GM12874 (cell line): Measurements from ENCODE around the gene COL8A2.

ENCODE experiments used
- TF ChIP-seq, protein P1 (sequence below): IDR thresholded peaks from 2 replicates; pipeline ENCODE4 v1.5.1; 2011; ENCODE audit warnings: low read depth, mild to moderate bottlenecking, control low read depth, low read length, moderate library complexity; ENCODE audit not compliant: insufficient read depth

Gene COL8A2

DNA sequence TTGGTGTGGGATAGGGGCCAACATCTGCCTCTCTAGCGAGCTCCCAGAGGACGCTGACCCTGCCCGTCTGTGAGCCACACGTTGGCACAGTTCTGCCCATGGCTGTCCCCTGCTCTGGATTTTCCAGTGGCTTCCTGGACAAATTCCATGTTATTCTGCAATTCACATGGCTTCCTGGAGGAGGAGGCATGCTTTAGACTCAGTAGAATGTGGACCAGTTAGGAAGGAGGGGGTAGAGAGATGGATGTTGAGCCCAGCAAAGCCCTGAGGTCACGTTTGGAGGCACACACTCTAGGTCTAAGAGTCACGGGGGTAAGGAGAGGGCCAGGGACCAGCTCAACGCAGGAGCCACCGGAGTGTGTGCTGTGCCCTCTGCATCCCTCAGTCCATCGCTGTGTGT is 12.2 kb downstream of the COL8A2 start:
- TF ChIP-seq, protein P1, sequence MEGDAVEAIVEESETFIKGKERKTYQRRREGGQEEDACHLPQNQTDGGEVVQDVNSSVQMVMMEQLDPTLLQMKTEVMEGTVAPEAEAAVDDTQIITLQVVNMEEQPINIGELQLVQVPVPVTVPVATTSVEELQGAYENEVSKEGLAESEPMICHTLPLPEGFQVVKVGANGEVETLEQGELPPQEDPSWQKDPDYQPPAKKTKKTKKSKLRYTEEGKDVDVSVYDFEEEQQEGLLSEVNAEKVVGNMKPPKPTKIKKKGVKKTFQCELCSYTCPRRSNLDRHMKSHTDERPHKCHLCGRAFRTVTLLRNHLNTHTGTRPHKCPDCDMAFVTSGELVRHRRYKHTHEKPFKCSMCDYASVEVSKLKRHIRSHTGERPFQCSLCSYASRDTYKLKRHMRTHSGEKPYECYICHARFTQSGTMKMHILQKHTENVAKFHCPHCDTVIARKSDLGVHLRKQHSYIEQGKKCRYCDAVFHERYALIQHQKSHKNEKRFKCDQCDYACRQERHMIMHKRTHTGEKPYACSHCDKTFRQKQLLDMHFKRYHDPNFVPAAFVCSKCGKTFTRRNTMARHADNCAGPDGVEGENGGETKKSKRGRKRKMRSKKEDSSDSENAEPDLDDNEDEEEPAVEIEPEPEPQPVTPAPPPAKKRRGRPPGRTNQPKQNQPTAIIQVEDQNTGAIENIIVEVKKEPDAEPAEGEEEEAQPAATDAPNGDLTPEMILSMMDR, result no peak

DNA sequence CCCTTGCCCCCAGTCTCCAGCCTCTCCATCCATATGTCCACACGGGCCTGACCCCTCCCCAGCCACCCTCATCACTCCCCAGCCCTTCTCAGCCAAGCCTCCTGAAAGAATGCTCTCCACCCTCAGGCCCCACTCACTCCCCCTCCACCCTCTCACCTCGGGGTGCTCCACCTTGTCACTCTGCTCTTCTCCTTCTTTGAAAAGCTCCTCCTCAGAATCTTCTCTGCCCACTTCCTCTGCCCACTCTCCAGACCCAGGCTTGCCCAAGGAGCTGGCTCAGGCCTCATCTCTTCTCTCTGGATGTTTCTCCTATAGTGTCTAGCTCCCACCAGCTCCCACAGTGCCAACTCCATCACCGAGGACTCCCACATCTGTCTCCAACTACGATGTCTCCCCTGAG is 13.9 kb downstream of the COL8A2 start:
- TF ChIP-seq, protein P1, result no peak

DNA sequence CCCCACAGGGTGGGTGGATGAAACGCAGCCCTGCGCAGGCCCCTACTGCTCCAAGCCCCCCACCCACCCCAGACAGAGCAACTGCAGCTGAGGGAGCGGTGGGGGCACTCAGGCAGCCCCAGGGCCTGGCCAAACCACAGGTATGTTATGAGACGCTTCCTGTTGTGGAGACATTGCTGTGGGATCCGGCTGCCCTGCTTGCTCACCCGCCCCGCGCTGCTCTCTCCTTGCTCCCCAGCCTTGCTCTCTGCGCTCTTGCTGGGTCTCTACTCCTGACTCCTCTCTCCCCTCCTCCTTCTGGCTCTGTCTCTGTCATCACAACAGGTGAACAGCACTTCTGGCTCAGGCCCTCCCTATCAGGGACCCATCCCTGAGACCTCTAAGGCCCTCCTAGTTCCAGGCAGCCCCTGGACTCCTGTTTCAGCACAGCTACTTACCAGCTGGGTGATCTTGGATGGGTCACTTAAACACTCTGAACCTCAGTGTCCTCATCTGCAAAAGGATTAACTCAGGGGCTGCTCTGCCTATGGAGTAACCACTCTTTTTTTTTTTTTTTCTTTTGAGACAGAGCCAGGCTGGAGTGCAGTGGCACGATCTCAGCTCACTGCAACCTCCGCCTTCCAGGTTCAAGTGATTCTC is 15.9 kb downstream of the COL8A2 start:
- TF ChIP-seq, protein P1, result no peak

DNA sequence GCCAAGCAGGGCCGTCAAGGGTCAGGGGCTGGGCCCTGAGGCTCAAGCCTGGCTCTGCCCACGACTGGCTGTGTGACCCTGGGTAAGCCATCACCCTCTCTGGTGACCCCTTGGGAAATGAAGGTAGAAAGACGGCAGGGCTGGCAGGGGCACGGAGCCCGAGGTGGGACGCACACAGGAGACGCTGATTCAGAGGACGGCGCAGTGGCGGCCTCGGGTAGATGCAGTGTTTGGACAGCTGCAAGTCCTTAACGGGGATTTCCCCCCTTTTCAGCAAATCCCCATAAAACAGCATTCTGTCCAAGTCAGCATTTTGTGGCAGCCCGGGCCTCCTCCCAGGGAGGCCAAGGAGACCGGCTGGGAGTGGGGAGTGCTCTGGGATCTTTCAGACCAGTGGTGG is 16.7 kb downstream of the COL8A2 start:
- TF ChIP-seq, protein P1, result no peak

DNA sequence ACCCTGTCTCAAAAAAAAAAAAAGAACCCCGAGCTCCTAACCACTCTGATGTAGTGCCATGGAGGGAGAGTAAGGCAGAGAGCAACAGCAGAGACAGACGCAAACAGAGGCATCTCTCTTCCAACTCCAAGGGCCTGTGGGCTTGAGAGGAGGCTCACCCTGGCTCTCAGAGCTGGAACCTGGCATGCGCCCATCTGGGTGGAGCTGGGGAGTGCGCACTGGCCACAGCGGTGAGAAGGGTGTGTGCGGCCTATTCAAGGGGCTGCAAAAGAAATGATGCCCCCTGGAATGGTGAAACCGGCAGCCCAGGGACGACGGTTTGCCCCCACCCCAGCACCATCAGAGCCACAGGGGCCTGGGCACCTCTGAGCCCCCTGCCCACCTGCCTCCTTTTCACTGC is 17.6 kb downstream of the COL8A2 start:
- TF ChIP-seq, protein P1, result no peak

DNA sequence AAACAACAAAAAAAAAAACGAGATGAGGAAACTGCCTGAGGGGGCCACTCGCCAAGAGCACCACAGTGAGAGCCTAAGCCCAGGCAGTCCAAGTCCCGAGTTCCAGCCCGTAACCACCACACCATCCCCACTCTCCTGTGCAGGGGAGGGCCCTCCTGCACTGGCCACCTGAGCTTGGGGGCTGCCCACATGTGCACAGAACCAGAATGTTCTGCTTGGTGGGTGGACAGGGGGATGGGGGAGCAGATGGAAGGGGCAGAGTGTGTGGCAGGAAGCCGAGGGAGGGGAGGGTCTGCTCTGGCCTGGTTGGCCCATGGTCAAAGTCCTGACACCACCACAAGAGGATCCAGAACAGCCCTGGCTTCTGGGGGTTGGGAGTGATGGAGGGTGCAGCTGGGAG is 18.8 kb downstream of the COL8A2 start:
- TF ChIP-seq, protein P1, result no peak

DNA sequence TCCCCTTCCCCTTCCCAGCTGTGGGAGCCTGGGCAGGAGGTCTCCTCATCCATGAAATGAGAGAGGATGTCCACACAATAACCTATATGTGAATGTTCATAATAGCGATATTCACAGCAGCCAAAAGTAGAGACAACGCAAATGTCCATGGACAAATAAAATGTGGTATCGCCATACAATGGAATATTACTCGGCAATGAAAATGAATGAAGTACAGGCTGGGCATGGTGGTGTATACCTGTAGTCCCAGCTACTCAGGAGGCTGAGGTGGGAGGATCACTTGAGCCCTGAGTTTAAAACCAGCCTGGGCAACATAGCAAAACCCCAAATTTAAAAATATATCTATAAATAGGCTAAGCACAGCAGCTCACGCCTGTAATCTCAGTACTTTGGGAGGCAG is 23.5 kb downstream of the COL8A2 start:
- TF ChIP-seq, protein P1, result no peak

DNA sequence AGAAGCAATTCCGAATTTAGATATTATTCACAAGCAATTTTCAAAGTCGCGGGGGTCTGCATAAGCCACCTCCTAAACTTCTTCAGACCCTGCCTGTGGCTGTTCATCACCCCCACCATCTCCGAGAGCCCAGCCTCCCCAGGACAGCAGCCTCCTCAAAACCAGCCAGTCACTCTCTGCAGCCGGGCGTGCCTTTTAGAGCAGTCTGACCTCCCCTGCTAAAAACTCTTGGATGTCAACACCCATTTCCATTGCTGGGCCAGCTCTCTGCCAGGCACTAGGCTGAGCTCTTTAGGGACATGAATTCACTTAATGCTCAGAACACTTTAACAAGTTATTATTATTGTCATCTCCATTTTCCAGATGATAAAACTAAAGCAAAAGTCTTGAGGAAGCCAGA is 24.6 kb downstream of the COL8A2 start:
- TF ChIP-seq, protein P1, result no peak
